Measurements from ENCODE around the gene HDAC7.
A peak's percentile ranks its signal among the peaks of the same experiment; 100 is the strongest.

DNA sequence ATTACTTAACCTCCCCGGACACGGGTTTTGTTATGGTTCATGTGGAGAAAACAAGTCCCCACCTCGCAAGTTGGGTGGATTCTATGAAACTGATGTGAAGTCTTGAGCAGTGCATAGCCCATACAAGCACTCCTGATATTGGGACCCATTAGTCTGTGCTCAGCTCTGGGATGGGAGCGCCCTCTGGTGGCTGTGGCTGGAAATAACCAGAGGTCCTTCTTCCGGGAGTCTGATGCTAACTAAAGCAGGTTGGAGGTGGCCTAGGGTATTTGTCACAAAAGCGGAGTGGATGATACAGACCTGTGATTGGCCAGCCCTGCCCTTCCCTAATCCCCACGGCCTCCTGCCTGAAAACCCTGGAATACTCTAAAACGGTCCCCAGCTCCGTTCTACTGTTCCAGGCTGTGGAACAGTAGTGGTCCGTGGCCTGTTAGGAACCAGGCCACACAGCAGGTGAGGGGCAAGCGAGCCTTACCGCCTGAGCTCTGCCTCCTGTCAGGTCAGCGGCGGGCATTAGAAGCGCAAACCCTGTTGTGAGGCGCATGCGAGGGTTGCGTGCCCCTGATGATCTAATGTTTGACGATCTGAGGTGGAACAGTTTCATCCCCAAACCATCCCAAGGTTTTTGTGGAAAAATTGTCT lies 40.3 kb downstream of the HDAC7 start:
- TF ChIP-seq CTCF (IDR thresholded peaks at IDR 0.05) (peak; percentile 79 to 97 (median 94)), POLR2A (IDR thresholded peaks at IDR 0.05) (no peak)
